Stimulated activated CD8-positive, alpha-beta memory T cell treated with anti-CD3 and anti-CD28 coated beads, Interleukin-7, amount 100 ng/mL, for 48 hours (primary cell): ENCODE data around the gene LRP11.
"Not testable (repeated sequence)": the region's sequence is repeated elsewhere in the genome, so short reads cannot be mapped to it uniquely, and the experiment has no call there.

ENCODE experiments used
- DNase-seq, 2 donors: peaks; one replicate each; pipeline ENCODE4 v3.0.0-alpha.2; 2020; ENCODE audit warnings: low read depth in 1 of 2; ENCODE audit errors: extremely low read depth in 1 of 2

The LRP11 gene

GRCh38 chr6:149863698-149864577 lies at the start of gene LRP11:
TSS of gene LRP11 (minus strand) at chr6:149864359. CDS start at chr6:149864020, 339 bp downstream.
- DNase-seq = peak; percentile 59 to 61

- no peak for DNase-seq
Measured at GRCh38 chr6:149913540-149914240, 49.5 kb upstream of the LRP11 start.

- no peak for DNase-seq
Measured at GRCh38 chr6:149913085-149913484, 48.9 kb upstream of the LRP11 start.

GRCh38 chr6:149912680-149913079 lies 48.5 kb upstream of the LRP11 start:
- DNase-seq = not testable (repeated sequence)

GRCh38 chr6:149910721-149911151 lies 46.6 kb upstream of the LRP11 start:
- DNase-seq = no peak

GRCh38 chr6:149909701-149910470 lies 45.7 kb upstream of the LRP11 start:
- DNase-seq = no peak

GRCh38 chr6:149908480-149908879 lies 44.3 kb upstream of the LRP11 start:
- not testable (repeated sequence) for DNase-seq

- DNase-seq = no peak
Measured at GRCh38 chr6:149907317-149907716, 43.2 kb upstream of the LRP11 start.

- no peak for DNase-seq
Measured at GRCh38 chr6:149906405-149906804, 42.2 kb upstream of the LRP11 start.

GRCh38 chr6:149905911-149906371 lies 41.8 kb upstream of the LRP11 start:
- DNase-seq = no peak

- DNase-seq = no peak
Measured at GRCh38 chr6:149905371-149905910, 41.3 kb upstream of the LRP11 start.

- no peak for DNase-seq
Measured at GRCh38 chr6:149904661-149905370, 40.7 kb upstream of the LRP11 start.

- no peak for DNase-seq
Measured at GRCh38 chr6:149903938-149904611, 39.9 kb upstream of the LRP11 start.

- no peak for DNase-seq
Measured at GRCh38 chr6:149901444-149902140, 37.4 kb upstream of the LRP11 start.

- DNase-seq = no peak
Measured at GRCh38 chr6:149900620-149901443, 36.7 kb upstream of the LRP11 start.

- DNase-seq = no peak
Measured at GRCh38 chr6:149899926-149900619, 35.9 kb upstream of the LRP11 start.

- DNase-seq = no peak
Measured at GRCh38 chr6:149899486-149899885, 35.3 kb upstream of the LRP11 start.

- DNase-seq = no peak
Measured at GRCh38 chr6:149898966-149899365, 34.8 kb upstream of the LRP11 start.
